T-helper 22 cell (primary cell): Measurements from ENCODE around the gene SMARCD3.

ENCODE experiments used
- DNase-seq: peaks from one replicate; pipeline ENCODE4 v3.0.0-alpha.2; 2020; ENCODE audit warnings: low read depth

Gene SMARCD3

DNA sequence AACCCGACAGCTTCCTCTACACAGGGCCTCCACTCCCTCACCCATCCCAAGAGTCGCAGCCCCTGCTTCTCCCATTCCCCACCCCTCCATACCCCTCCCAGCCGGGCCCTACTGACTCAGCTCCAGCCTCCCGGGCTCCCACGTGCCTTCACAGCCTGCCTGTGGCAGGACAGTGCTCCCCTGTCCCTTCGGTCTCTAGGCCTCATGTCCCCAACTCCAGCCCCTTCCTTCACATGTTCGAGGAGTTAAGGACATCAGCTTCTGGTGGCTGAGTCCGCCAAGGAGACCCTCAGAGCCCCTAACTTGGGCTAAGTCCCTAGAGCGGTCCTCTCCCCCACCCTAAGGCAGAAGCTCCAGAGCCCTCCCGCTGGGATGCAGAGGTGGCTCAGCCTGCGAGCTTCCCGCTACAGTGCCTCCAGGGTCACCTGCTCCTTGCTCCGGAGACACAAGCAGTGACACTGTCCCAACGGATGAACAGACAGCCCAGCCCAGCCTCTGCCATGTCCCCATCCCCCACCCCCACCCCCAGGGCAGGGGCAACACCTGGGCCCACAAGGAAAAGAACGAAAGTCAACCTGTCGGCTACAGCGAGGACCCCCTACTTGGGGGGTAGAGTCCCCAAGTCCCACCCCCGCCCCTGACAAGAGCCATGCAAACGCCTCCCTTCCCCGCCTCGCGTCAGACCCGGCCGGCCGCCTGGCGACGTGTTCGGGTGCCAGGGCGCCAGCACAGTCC is 716 bp downstream of the SMARCD3 start:
- DNase-seq = no peak

GRCh38 chr7:151246851-151247580 is 1.5 kb downstream of the SMARCD3 start:
- DNase-seq = no peak

DNA sequence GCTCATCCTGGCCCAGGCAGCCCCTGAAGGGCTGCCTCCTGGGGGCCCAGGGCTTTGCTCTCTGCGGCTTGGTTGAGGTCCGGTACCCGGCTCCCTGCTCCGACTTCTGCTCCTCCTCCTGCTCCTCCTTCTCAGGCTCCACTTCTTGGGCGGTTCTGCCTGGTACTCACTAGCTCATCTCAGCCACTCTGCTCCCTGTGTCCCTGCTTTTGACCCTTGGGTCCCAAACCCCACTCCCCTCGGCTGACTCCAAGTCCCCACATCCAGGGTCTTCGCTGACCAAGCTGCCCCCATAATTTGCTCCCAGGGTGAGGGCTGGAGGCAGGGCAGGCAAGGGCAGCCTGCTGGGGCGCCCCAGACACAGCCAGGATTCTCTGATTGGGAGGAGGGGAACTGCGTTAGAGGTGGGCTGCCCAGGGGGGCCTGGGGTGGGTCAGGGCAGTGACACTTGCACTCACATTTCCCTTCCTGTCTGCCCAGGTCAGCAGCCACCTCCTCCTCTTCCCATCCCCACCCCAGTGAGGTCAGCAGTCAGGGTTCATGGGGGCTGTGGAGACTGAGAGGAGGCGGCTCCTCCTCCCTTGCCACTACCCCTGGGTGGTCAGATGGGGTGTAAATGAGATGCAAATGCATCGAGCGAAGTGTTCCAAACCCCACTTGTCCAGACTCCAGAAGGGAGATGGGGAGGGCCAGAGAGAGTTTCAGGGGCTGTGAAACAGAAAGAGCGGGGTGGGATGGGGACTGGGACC is 2.2 kb downstream of the SMARCD3 start:
- no peak for DNase-seq

DNA sequence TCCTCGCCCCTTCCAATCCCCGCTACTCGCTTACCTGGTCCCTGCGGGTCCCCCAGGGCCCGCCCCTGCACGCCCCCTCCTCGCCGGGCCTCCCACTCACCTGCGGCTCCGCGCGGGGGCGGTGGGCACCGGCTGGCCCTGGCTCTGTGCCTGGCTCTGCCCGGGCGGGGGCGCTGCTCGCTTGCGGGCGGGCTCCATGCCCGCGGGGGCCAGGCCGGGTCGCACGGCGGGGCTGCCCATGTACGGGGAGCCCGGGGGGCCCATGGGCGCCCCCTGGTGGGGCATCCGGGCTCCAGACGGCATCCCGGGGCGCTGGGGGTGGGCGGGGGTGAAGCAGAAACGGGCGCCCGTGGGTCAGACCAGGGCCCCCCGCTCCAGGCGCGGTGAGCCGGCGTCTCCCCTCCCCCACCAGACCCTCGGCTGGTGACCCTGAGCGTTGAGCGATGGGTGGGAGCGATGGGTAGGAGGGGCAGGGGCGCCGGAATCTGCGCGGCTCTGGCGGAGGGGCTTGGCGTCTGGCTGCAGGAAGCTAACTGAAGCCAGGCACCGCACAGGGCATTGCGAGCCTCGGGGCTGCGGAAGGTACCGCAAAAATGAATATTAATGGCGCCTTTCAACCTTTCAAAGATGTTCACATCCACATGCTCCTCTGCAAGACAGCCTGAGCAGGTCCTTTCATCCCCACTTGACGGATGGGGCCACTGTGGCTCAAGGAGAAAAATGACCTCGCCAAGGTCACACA is 3.0 kb downstream of the SMARCD3 start:
- DNase-seq = peak; percentile 50

GRCh38 chr7:151244841-151245346 is 3.6 kb downstream of the SMARCD3 start:
- no peak for DNase-seq

DNA sequence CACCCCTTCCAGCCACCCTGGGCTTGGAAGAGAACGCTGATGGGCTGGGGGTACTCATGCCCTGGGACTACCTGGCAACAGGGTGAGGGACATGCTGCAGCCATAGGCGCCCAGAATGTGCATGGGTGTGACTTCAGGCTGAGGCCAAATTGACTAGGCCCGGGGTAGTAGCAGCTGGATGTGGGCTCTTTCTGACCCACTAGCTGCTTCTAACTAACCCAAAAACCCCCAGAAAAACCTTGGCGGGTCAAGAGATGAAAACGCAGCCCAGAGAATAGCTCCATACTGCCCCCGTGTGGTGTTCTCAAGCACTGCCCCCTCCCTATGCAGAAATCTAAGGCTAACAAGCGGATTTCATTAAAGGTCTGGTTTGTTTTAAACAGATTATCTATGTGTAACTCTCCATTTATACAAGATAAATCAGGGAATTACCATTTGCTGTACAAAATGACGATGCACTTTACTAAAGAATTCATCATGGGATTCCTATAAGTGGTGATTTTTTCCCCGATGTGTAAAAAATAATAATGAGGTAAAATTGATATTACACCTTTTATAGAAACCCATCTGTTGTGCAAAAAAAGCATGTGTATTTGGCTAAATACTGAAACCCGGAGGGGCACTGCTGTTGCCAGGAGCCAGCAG is 4.2 kb downstream of the SMARCD3 start:
- DNase-seq = no peak

- DNase-seq = peak; percentile 43
Measured at GRCh38 chr7:151243408-151244195, 4.9 kb downstream of the SMARCD3 start.

DNA sequence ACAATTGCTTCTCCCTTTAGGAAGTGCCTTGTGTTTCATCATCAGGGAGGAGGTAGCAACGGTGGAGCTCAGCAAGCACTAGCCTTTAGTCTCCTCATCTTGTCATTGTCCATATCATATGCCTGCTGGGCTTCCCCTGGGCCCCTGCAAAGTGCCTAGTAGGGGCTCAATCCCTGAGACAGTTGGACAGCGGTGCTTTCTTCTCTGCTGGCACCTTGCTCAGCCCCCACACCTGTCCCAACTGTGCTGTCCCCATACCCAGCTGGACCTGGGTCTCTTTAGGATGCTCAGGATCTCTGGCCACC is 5.5 kb downstream of the SMARCD3 start:
- no peak for DNase-seq

DNA sequence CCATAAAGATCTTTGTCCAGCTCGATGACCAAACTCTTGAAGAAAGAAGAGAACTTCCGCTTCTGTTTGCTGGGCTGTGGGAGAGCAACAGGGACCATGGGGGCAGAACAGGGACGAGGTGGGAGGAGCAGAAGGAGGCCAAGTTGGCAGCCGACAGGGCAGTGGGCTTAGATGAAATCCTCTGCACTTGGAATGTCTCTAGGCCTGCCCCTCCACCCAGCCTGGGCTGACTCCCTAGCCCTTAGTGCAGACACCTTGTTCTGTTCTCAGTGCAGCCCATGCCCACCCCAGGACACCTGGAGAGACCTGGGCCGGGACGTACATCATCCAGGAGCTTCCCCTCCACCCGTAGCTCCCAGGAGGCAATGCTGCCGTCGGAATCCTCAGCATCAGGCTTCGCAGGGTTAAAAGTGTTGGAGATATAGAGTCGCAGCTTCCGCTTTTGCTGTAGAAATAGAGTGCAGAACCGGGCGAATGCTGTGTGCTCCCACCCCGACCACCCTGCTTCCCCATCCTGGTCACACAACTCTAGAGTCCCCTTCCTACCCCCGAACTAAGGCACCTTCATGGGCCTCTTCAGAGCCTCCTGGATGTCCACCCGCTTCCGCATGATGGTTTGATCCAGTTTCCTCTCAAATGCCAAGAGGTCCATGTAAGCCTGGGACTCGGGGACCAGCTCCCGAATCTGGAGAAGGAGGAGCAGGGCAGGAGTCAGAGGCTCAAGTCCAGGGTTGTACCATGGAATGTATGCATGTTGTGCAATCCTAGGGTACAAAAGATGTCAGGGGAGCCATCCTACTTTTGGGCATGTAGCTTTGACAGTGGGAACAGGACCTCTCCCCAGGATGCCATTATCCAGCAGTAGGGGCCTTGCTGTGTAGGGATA is 6.1 kb downstream of the SMARCD3 start:
- no peak for DNase-seq

- no peak for DNase-seq
Measured at GRCh38 chr7:151241755-151242096, 6.8 kb downstream of the SMARCD3 start.

GRCh38 chr7:151240942-151241754 is 7.3 kb downstream of the SMARCD3 start:
- no peak for DNase-seq

- DNase-seq = no peak
Measured at GRCh38 chr7:151240536-151240935, 8.0 kb downstream of the SMARCD3 start.

DNA sequence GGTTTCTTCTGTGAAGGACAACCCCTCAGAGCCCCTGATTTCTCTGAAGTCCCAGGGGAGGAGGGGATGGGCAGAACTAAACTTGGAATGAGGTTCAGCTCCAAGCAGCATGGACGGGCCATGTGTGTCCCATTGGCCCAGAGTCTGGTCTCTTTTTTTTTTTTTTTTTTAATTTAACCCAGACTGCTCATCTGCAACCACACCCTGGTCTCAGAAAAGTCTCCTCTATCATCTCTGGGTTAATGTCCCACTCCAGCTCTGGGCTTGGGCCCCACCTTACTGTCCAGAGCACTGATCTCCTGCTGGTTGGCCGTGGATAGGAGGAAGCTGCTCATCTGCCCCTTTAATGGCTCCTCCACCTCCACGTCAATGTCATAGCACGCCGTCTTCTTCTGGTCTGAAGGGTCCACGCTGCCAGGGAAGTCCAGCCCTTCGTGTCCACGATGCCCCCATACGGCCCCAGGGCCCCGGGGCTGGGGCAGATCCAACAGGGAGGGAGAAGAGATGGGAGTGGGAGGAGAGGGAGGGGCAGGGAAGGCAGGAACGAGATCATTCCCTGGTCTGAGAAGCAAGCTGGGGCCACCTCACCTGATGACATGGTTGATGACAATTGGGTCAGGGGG is 8.5 kb downstream of the SMARCD3 start:
- no peak for DNase-seq

DNA sequence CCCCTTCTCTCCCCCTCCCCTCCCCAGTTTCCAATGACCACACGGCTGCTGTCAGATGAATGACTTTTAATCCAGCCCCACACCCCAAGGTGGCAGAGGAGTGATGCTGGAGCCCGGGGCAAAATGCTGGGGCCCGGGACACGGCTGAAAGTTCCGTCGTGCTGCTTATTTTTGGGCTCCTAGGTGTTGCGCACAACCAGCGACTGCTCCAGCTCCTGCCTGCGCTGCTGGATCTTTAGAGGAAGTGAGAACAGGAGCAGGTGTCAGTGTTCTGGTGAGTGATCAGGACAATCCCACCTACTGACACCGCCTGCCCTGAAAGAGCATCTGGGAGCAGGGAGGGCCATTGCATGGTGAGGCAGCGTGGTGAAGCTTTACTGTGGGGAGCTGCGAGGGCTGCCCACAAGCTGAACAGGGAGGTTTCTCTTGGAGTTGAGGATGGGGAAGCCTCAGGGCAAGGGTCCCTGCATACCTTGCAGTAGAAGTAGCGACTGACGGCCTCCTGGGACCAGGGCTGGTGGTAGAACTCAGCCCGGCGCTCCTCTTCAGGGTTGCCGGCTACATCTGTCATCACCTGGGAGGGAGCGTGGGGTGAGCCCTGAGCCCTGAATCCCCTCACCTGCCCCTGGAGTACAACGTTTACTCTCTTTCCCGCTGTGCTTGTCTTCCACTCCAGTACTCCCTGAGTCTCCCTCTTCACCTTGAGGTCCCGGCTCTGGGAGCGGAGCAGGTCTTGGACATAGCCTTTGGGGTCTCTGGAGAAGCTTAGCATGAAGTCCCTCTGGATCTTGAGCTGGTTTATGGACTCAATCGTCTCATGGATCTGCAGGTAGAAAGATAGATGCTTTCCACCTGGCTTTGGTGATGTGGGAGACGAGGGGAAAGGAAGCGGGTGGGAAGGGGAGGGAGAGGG is 9.3 kb downstream of the SMARCD3 start:
- no peak for DNase-seq

- no peak for DNase-seq
Measured at GRCh38 chr7:151238190-151238810, 10.2 kb downstream of the SMARCD3 start.

GRCh38 chr7:151237244-151238189 is 11.0 kb downstream of the SMARCD3 start:
- no peak for DNase-seq
